Gastrocnemius medialis (tissue), 4 donors: ENCODE data around the gene ATRNL1. TPM values are rescaled to one million over a fixed set of nuclear protein-coding genes. Genes with fewer than 3 reads are reported as not detected.
"Not testable (repeated sequence)": the region's sequence is repeated elsewhere in the genome, so short reads cannot be mapped to it uniquely, and the experiment has no call there.

Source experiments
- ATAC-seq, 2 donors: fragments of 150-250 bp; one replicate each; pipeline ENCODE4 v1.9.1; 2016
- DNase-seq, 2 donors: peaks; one replicate each; pipeline ENCODE4 v3.0.0-alpha.2; 2019
- H3K27ac ChIP-seq, 4 donors: fragments of 200-600 bp; sonication (generic); 1 replicate in 1 of 4; 2 replicates in 3 of 4; pipeline ENCODE4 v1.5.1; 2016 to 2018; ENCODE audit warnings: mild to moderate bottlenecking in 2 of 4, moderate library complexity in 1 of 4
- H3K27me3 ChIP-seq, 3 donors: fragments of 200-600 bp; sonication (generic) in 2 of 3; 1 replicate in 1 of 3; 2 replicates in 2 of 3; pipeline versions ENCODE4 v1.5.1 to v1.6.0; 2016 to 2019; ENCODE audit warnings: mild to moderate bottlenecking in 1 of 3, moderate library complexity in 1 of 3
- H3K36me3 ChIP-seq, 2 donors: fragments of 200-600 bp; sonication (generic) in 1 of 2; one replicate each; pipeline ENCODE4 v1.5.1; 2017 to 2018
- H3K4me1 ChIP-seq, 2 donors: fragments of 200-600 bp; sonication (generic) in 1 of 2; one replicate each; pipeline ENCODE4 v1.5.1; 2016 to 2017; ENCODE audit warnings: mild to moderate bottlenecking in 2 of 2
- H3K4me3 ChIP-seq, 4 donors: fragments of 200-600 bp; sonication (generic) in 3 of 4; 1 replicate in 1 of 4; 2 replicates in 3 of 4; pipeline ENCODE4 v1.5.1; 2016 to 2019; ENCODE audit warnings: mild to moderate bottlenecking in 2 of 4
- H3K9me3 ChIP-seq, 3 donors: fragments of 200-600 bp; sonication (generic) in 2 of 3; 1 replicate in 1 of 3; 2 replicates in 2 of 3; pipeline ENCODE4 v1.5.1; 2016 to 2019
- POLR2A ChIP-seq, 2 donors: fragments of 450-650 bp; IDR thresholded peaks; one replicate each; pipeline ENCODE4 v1.6.1; 2017; ENCODE audit warnings: antibody characterized with exemption in 2 of 2, mild to moderate bottlenecking in 2 of 2, moderate library complexity in 2 of 2
- in situ Hi-C, 4 donors: fragments of 200-750 bp; cut with MboI; loops; one replicate each; pipeline versions ENCODE4 v1.15.0 to v1.8.0; 2017; ENCODE audit warnings: low sequenced_read_pairs in 4 of 4
- intact Hi-C: fragments of 100-400 bp; cut with DNase I; formaldehyde crosslinking; loops from one replicate; pipeline ENCODE4 v1.15.1; 2023; ENCODE audit warnings: low total_unique reads
- total RNA-seq, 4 donors: library from RNA; depleted of rRNA; stranded (reverse); fragments of >200 nt; gene quantifications; one replicate each; pipeline versions ENCODE4 v1.1.0 to v1.2.3, GENCODE V29; 2016
- TF ChIP-seq, protein P1 (sequence below), 5 experiments: fragments of 450-650 bp in 3 of 5; fragments of 200-600 bp in 2 of 5; sonication (generic) in 2 of 5; IDR thresholded peaks in 4 of 5; conservative IDR thresholded peaks in 1 of 5; 1 replicate in 4 of 5; 2 replicates in 1 of 5; pipeline ENCODE4 v1.5.1; 2016 to 2019; ENCODE audit warnings: antibody characterized with exemption in 5 of 5, mild to moderate bottlenecking in 3 of 5, moderate library complexity in 3 of 5

Gene ATRNL1
- total RNA-seq, 4 donors from 2014 or later: 1.6 to 10.8 (median 3.8) TPM

DNA sequence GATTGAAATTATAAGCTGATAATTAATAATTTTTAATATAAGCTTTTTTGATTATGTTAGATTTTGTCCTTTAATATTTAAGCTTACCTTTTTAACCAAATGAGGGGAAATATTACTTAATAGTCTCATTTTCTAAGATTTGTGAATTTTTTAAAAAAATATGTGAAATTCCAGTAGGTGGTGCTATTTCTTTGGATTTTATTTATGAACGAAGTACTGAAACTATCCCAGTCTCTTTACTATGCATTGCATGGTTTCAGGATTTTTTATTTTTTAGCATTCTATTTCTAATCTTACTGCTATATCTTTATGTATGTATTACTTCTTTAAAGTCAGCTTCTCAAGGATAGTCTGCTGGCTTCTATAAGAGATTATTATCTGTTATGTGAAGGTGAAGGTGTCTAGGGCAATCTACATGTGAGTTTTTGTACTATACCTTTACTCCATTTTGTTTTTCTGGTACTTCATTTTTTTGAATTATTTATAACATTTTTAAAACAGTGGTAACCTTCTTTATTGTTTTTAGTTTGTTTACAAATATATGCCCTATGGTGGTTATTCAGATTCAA lies 78.3 kb downstream of the ATRNL1 start:
- Histone ChIP-seq H3K27ac (no peak overlapping the region), H3K4me1 (no peaks in the 10 kb centered on the region), H3K36me3 (no peaks in the 10 kb centered on the region), H3K9me3 (no peaks in the 10 kb centered on the region), H3K4me3 (no peak overlapping the region), H3K27me3 (peaks cover 0 to 4% (median 0%) of the 10 kb centered on the region in 3 donors)
- no peak for DNase-seq
- ATAC-seq: no peak
- TF ChIP-seq, protein P1, sequence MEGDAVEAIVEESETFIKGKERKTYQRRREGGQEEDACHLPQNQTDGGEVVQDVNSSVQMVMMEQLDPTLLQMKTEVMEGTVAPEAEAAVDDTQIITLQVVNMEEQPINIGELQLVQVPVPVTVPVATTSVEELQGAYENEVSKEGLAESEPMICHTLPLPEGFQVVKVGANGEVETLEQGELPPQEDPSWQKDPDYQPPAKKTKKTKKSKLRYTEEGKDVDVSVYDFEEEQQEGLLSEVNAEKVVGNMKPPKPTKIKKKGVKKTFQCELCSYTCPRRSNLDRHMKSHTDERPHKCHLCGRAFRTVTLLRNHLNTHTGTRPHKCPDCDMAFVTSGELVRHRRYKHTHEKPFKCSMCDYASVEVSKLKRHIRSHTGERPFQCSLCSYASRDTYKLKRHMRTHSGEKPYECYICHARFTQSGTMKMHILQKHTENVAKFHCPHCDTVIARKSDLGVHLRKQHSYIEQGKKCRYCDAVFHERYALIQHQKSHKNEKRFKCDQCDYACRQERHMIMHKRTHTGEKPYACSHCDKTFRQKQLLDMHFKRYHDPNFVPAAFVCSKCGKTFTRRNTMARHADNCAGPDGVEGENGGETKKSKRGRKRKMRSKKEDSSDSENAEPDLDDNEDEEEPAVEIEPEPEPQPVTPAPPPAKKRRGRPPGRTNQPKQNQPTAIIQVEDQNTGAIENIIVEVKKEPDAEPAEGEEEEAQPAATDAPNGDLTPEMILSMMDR (IDR thresholded peaks at IDR 0.05 in 4 of 5, conservative IDR thresholded peaks at IDR 0.05 in 1 of 5): no peak
- no peak for TF ChIP-seq POLR2A (IDR thresholded peaks at IDR 0.05)
- intact Hi-C loops: no loop called here
- in situ Hi-C loops: loop anchor here in 1 of 4 donors (25.0 kb wide), 1 partner anchor 1216 kb away; no protein-coding TSS in a partner anchor

DNA sequence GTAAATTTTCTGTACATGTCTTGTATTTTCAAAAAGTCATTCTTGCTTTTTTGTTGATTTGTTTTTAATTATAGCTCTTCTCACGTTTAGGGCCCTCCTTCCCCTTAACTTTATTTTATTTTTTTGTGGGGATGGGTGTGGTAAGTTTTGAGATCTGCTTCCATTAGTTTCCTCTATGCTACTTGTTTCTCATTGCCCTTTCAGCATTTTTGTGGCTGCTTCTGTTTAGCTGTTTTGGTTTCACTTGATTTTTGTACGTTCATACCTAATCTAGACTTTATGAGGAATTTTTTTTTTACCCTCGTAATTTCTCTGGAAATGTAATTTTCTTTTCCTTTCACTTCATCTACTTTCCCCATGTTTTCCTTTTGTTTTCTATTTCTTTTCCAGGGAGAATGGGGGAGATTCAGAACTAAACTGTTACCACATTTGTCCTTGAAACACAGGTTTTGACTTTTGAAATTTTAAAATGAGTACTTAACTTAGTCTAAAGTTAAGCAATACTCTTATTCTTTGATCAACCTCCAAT lies 80.8 kb downstream of the ATRNL1 start:
- intact Hi-C loops: no loop called here
- no peak overlapping the region for H3K27ac ChIP-seq
- in situ Hi-C loops: loop anchor here in 1 of 4 donors (25.0 kb wide), 1 partner anchor 1213 kb away; no protein-coding TSS in a partner anchor
- no peak for DNase-seq
- TF ChIP-seq POLR2A (IDR thresholded peaks at IDR 0.05): no peak
- TF ChIP-seq, protein P1 (IDR thresholded peaks at IDR 0.05 in 4 of 5, conservative IDR thresholded peaks at IDR 0.05 in 1 of 5): no peak
- H3K4me3 ChIP-seq: no peak overlapping the region
- H3K27me3 ChIP-seq: peaks cover 0 to 4% (median 0%) of the 10 kb centered on the region in 3 donors
- H3K9me3 ChIP-seq: no peaks in the 10 kb centered on the region
- no peak for ATAC-seq
- no peaks in the 10 kb centered on the region for H3K4me1 ChIP-seq
- no peaks in the 10 kb centered on the region for H3K36me3 ChIP-seq

DNA sequence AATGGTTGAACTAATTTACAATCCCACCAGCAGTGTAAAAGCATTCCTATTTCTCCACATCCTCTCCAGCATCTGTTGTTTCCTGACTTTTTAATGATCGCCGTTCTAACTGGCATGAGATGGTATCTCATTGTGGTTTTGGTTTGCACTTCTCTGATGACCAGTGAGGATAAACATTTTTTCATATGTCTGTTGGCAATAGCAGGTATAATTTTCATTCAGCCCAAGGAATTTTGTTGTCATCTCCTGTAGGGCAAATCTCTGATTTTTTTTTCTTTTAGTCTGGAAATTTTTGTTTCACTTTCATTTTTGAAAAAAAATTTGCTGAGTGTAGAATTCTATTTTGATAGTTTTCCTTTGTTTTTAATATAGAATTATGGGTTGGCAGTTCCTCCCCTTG lies 114.1 kb downstream of the ATRNL1 start:
- ATAC-seq, H3K27me3 ChIP-seq, H3K36me3 ChIP-seq, DNase-seq, intact Hi-C loops, H3K4me1 ChIP-seq, H3K9me3 ChIP-seq, in situ Hi-C loops, H3K27ac ChIP-seq, H3K4me3 ChIP-seq: not testable (repeated sequence)

DNA sequence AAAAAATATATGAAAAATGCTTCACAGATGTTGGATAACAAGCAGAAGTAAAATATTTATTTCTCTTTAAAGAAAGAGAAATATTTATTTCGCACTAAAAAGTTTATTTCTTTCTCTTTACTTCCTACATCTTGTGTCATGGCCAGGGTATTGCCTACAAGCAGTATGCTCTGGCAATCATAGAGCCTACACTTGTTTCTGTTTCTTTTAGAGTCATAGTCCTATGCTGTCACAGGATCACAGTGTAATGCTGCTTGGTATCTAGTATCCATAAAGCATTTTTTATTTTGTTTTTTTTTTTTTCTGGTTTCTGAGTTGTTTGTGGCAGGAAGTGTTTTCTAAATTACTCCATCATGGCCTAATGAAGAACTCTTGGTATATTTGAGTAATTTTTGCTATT lies 116.0 kb downstream of the ATRNL1 start:
- no peak for DNase-seq
- no peaks in the 10 kb centered on the region for H3K9me3 ChIP-seq
- H3K36me3 ChIP-seq: no peaks in the 10 kb centered on the region
- H3K27me3 ChIP-seq: no peaks in the 10 kb centered on the region
- H3K27ac ChIP-seq: no peak overlapping the region
- TF ChIP-seq, protein P1 (IDR thresholded peaks at IDR 0.05 in 4 of 5, conservative IDR thresholded peaks at IDR 0.05 in 1 of 5): no peak
- no peak for TF ChIP-seq POLR2A (IDR thresholded peaks at IDR 0.05)
- H3K4me3 ChIP-seq: no peak overlapping the region
- in situ Hi-C loops (no loop called here), intact Hi-C loops (no loop called here)
- no peak for ATAC-seq
- no peaks in the 10 kb centered on the region for H3K4me1 ChIP-seq

DNA sequence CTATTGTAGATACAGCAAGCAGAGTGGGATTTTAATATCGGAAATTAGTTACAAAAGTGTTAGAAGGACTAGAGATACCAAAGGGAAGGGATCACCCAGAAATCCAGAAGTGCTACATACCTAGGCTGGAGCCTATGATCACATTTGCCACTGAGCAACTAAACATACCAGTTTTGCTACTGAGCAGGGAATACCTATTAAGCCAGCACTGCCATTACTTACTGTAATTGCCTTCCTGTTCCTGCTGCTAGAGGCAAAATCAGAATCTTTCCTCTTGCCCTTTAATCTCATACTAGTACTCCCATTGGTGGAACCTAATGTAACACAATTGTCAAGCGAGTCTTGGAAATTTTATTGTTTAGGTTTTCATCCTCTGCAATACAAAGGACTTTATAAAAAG lies 121.7 kb downstream of the ATRNL1 start:
- no peak overlapping the region for H3K27ac ChIP-seq
- H3K4me1 ChIP-seq: no peaks in the 10 kb centered on the region
- in situ Hi-C loops: no loop called here
- TF ChIP-seq, protein P1 (IDR thresholded peaks at IDR 0.05 in 4 of 5, conservative IDR thresholded peaks at IDR 0.05 in 1 of 5): no peak
- TF ChIP-seq POLR2A (IDR thresholded peaks at IDR 0.05): no peak
- H3K9me3 ChIP-seq: no peaks in the 10 kb centered on the region
- H3K36me3 ChIP-seq: no peaks in the 10 kb centered on the region
- no peak overlapping the region for H3K4me3 ChIP-seq
- intact Hi-C loops: no loop called here
- no peaks in the 10 kb centered on the region for H3K27me3 ChIP-seq
- ATAC-seq: no peak
- no peak for DNase-seq
